HG02852 (cell line): ENCODE data around the gene NRG3.

ENCODE experiments used
- ATAC-seq: cut with Tn5 transposase; IDR thresholded peaks from one replicate; pipeline ENCODE4 v1.9.1; 2021; ENCODE audit warnings: mild to moderate bottlenecking, moderate library complexity; ENCODE audit not compliant: unreplicated experiment

Gene NRG3

DNA sequence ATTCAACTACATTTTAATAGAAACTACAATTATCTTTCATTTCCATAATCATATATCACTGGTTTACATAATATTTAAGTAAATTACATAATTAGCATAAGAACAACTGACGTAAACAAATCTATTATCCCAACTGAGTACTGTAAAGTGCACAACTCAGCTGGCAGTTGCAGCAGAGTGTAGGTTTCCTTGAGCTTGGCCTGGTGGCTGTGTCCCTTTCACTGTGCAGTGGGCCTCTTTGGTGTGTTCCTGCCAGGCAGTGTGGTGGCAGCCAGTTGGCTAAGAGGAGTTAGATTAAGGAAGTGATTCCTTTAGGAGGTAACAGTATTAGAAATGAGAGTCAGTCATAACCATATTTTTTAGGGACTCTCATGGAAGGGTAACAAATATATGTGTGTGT, 7.0 kb downstream of the NRG3 start:
- ATAC-seq = no peak

DNA sequence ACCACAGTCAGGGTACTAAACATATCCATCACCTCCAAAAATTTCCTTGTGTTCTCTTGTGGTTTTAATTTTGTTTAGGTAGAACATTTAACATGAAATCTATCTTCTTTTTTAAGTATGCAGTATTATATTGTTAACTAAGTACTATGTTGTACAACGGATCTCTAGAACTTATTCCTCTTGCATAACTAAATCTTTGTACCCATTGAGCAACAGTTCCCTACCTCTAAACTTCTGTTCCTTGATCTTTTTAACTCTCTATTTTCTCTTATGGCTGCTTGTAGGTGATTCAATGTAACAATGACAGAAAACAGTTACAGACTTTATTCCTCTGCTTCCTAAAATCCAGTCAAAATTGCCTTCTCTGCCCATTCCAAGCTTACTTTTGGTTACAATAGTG, 9.9 kb downstream of the NRG3 start:
- ATAC-seq = no peak

DNA sequence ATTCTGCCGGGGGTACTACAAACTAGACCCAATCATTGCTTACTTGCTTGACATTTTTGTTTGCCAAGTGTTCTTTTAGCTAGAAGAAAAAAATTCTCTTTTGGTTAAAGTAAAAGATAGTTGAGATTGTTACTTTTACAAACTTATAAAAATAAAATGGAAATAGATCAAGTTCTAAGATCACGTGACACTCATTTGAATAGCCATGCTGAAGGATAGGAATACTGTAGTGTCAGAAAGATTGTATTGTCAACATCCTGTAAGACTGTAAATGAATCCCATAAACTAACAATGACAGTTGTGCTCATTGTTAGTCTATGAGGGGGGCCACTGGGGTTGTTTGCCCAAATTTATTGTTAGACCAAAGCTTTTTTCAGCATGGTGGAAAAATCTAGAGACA, 10.5 kb downstream of the NRG3 start:
- ATAC-seq = no peak

DNA sequence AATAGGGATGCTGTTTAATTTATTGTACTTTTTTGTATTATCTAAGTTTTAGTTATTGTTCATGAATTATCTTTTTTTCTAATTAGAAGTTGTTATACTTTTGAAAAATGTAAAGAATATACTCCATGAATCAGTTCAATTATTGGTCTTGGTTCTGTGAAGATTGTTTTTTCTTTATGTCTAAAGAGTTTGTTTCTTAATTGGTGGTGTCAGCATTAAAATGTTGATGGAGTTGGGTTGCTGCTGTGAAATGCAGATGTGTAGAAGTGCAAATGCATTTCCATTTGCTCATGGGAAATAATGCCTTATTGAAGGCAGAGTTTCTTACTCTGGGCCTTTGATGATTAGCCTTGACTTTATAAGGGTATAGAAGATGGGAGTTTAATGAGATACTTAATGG, 11.9 kb downstream of the NRG3 start:
- ATAC-seq = no peak

DNA sequence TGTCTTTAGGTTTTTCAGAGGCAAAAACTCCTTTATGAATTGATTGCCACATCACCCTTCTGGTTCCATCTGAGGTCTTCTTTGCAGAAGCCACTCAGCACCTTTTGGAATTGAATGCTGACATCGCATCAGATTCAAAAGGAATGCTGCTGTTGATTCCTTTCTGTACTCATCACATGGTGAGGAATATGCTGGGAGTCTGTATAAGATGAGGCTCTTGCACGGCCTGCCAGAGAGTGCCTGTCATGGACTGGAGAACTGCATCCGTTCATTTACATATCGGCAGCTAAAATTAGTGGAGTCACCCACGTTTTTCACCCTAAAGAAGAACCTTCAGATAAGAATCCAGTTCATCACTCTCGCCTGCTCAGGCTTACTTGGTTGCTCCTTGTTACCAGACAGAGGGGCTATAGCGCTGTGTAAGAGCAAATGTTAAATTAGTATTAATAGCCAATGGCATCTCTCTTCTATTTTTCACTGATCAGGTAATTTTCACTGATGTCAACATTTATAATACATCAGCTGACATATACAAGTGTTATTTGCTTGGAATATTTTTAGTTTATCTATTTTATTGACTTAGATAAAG, 14.3 kb downstream of the NRG3 start:
- no peak for ATAC-seq

DNA sequence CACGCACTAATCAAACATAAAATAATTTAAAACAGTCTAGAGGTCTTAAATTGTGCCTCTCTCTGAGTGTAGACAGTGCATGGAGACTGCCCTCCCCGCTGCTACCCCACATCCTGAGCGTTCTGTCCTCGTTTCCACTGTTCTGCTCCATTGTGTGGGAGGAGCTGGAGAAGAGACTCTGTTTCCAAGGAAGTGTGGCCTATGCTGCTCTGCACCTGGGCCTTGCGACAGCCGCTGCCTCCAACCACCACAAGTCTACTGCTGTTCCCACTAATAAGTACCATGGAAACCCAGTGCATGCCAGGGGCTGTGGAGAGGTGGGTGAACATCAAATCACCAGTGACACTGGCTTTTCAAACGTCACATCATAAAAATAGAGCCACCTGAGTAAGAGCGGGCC, 19.6 kb downstream of the NRG3 start:
- ATAC-seq = no peak

DNA sequence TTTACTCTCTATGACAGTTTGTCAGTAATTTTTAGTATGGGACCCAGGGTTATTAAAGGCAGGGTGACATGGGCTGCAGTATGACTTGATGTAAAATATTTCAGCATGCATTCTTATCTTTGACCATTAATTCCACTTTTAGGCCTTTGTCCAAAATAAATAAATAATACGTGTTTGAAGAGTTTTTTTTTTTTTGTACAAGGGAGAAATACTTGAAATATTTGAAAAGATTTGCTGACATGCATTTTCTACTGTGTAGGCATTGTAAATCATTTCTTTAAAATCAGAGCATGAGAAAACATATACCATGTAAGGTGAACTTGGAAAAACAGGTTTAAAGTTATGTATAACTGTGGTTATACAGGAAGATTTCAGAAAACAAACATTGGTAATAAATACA, 23.5 kb downstream of the NRG3 start:
- ATAC-seq = no peak

DNA sequence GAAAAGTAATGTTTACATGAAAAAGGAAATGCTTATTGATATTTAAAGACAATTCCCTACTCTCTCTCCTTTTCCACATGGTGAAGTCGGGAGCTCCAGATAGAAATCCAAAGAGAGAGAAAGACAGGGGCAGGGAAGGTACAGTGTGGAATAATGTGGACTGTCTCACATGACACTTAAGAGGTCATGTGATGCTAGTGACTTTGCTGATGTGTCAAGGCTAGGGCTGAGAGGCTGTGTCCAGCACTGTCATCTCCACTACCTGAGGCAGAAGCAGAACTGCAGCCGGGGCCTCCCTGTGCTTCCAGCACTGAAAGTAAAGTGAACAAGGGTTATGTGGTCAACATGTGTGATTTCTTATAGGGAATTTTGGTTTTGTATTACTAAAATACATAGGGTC, 26.0 kb downstream of the NRG3 start:
- ATAC-seq = no peak

DNA sequence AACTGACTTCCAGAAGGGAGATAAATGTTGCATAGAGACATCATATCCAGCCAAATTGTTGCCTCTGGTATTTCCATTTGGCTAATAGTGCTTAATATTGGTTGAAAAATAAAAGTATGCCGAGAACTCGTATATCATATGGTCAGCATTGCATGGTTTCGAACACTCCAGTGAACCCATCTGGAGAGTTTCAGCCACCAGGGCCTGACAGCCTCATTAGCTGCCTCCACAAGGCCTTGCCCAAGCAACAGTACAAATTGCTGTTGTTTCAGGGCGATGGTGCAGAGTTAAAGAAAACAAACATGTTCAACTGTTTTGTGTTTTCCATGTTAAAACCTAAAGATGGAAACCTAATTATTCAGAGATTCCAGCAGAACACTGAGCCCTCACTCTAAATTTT, 28.5 kb downstream of the NRG3 start:
- no peak for ATAC-seq

DNA sequence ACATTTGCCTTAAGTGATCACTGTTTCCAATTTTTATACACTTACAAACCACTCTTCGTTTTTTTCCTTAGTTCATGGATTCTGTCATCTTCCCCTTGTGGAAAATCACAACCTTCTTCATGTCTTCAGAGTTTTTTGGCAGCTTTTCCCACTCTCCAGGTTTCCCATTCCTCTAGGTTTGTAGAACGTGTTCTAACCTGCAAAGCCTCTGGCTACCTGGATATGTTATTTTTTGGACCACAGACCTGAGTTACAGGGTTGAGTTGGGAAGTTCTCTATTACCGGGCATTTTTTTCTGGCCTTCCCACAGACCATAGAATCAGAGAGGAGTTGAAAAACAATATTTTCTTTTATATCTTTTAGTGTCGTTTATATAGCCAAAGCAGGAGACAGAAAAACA, 30.2 kb downstream of the NRG3 start:
- ATAC-seq = no peak

DNA sequence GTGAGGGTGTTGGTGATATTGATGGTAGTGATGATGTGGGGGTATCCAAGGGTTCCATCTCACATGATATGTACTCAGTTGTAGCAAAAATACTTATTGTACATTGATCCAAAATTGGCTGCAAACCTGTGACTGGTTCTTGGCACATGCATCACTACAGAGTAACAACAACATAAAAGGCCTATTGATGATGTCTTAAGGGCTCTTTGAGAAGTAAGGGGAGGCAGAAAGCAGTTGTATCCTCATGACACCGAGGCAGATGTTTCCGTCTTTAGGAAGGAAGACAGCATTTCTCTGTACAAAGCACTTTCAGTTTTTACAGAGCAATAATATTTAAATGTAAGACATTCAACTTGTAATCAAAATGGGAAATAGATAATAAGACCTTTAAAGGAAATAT, 34.5 kb downstream of the NRG3 start:
- ATAC-seq = no peak

DNA sequence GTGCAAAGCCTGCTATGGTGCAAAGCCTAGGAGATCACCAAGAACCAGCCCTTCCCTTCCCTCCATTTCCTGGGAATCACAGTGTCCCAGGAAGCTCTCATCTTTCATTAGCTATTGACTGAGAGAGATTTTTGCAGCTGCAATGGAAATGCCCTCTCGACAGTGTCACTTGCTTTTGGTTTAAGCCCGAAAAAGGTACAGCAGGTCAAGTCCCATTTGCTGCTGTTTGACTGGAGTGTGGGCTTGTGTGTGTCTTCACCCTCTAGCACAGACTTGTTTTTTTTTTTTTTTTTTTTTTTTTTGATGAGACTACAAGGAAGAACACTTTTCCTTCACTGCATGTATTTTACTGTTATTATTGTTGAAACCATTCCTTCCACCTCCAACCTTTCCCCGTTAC, 36.3 kb downstream of the NRG3 start:
- no peak for ATAC-seq

DNA sequence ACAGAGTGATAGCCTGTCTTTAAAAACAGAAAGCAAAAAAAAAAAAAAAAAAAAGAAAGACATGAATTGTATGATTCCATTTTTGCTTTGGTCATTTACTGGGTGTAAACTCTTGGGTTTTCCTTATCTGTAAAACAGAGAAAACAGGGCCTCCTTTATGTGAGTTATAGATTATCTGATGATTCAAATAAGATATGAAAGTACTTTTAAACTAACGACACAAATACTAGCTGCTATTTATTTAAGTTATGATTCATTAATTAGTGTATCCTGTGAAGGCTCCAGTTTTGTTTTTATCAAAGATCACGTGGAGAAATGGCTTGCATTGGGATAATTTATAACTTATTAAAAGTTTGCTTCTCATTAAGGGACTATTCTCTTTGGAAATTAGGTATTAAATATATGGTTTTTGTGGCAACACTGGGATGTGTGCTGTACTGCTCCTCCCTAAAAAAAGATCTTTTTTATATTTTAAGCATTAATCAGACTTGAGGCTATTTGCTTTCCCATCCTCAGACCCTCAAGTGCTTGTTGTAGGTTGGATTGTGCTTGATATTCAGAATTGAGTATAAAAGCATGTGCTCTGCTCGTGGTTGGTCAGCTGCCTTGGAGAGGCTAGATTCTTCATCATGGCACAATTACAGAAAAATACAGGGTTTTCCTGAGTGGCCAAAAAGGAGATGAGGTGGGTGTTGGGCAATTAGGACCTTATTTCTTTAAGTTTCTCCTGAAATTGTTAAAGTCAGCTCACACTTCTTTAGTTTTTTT, 39.9 kb downstream of the NRG3 start:
- no peak for ATAC-seq

DNA sequence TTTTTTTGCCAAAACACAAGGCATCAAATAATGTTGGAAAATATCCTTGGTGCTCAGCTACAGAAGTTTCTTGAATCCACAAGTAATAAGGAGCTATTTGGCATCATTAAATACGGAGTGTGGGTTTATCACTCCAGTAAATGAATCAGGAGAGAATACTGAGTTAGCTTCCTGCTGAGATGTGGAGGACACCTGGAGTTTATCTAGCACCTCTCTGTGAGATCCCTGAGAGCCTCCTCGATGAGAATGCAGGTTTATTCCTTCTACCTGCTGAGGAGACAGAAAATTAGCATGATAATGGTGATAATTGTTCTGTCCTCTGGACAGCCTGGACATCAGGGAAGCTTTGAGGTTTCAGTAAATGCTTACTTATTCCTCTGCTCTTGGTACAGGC, 40.5 kb downstream of the NRG3 start:
- ATAC-seq = no peak

DNA sequence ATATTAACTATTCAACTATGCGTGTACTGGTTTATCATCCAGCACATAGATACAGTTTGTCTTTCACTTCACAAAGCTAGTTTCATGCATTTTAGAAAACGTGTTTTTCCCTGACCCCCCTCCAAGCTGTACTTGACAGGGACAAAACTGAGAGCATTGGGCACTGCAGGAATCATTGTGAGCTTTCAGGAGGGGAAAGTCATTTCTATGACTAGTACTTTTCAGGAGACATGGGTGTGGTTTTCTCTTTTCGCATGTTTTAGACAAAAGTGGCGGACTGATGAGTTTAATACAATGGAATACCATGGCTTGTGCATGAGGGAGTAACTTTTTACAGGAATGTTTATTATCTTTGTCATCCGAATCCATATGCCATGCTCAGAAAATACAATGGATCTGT, 42.7 kb downstream of the NRG3 start:
- no peak for ATAC-seq

DNA sequence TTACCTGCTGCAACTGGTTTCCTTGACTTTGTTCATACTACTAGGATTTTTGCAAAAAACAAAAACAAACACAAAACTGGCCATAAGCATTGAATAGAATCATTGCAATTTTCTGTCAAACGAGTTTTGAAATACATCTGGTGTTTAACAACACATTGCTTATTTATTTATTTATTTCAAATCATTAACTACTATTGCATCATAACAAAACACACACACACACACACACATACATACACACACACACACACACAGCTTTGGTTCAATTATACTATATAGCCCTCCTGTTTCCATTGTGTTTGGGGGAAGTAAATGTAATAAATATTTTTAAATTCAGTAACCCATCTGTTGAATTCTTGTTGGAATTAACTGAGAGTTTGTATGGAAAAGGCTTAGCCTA, 43.8 kb downstream of the NRG3 start:
- ATAC-seq = no peak

DNA sequence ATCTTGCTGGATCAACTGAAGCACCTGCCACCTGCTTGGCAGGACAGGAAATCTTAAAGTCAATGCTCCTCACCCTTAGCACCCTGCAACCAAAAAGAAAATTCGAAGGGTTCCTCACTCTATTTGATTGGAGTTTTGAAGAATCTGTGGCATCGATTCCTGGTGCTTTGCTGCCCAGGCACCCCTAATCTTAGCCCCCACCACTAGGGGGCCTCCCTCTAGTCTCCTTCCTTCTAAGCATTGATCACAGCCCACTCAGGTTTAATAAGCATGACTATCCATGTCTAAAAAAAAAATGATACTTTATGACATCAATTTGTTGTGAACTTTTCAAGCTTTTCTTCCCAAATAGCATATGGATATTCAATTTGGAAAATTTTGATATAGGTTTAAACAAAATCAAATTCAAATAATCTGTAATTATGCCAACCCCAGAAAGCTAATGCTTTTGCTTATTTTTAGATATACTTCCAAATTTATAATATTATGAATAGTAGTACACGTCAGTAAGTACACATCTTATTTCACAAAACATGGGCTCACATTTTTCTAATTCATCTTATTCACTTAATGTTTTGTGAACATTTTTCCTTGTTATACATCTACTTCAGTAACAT, 45.3 kb downstream of the NRG3 start:
- no peak for ATAC-seq

DNA sequence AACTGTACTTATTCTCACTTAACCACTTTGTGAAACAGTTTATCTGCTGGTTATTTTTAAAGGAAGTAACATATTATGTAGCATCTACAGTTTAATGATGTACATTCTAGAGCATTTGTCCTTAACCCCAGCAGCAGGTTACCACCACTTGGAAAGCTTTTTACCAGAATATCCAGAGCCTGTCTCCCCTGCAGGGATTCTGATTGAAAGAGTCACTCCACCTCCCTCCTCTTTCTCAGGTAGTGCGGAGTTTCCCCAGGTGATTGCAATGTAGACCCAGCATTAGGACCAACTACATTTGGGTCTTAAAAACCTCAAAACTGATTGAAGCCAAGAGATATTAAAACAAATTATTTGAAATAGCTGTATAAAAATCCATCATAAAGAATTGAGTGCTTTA, 53.1 kb downstream of the NRG3 start:
- ATAC-seq = no peak

DNA sequence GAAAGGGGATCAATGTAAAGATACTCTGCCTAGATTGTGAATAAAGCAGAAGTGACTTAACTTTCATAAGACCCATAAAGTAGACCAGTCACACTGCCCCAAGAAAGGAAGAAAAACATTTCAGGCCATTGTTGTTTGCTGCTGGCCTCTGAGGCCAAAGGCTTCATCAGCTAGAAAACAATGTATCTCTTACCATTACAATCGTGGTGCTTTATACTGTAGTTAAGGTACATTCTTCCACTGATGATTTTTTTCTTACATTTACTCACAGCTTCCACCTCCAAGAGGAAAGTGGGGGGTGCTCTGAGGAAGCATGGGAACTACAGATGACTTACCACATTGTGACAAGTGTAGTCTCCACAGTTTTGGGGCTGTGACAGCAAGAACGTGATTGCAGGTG, 68.6 kb downstream of the NRG3 start:
- no peak for ATAC-seq

DNA sequence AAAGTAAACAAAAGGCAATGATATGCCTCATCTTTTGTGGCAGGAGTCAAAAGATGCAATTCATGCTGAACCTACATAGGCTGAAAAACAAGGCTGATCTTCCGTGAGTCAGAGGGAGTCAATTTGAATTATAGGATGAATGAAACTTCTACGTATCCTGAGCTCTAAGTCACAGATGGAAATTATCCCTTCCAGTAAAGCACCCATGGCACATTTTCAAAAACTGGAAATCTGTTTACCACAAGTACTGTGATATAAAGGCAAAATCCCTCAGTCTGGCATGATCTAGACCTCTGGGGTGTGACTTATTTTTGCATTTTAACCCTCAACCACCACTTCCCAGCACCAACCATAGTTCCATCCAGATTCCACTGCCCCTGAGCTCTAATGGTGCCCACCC, 69.6 kb downstream of the NRG3 start:
- no peak for ATAC-seq

DNA sequence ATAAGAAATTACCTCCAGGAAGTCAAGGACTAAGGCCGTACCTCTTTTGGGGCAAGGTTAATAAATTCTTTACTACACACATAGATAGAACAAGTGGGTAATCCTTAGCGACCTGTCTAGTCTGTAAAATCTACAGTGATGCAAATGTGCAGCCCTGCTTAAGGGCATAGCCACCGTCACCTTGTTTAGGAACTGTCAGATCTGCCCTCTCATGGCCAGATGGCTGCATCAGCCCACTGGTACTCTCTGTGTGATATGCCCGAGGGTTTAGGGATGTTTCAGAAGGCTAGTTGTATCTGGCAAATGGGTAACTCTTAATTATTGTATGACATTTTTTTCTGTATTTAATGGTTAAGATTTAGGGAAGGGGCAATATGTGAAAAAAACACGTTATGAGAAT, 74.3 kb downstream of the NRG3 start:
- no peak for ATAC-seq

DNA sequence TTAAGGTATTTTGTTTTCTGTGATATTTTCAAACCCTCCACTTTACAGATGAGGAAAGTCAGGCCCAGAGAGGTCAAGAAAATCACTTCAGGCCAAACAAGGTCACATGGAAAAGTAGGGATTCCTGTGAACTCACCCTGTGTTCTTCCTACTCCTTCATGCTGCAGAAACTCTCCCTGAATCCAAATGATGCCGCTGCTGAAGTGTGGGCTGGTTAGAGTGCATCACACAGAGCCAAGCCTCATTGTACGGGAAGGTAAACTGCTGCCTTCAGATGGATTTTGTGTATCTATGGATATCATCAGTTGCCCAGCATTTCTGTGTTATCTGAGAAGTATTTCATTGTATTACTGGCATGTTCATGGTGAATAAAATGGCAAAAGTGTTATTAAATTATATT, 75.4 kb downstream of the NRG3 start:
- no peak for ATAC-seq

DNA sequence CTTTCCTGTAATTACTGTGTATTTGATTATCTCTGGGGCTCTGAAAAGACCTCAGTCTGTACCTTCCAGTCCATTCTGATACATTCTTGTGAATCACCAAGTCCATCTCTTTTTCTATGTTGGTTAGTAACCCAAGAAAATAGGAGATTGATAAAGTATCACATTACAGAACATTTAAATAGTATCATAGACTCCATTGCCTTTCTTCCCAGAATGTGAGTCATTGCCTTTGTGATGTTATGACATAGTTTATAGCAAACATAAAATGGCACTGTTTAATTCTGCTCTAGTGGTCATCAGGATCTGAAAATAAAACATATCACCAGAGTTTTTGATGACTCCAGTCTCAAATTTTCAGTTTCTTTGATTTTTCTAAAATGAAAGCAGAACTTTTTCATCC, 78.4 kb downstream of the NRG3 start:
- ATAC-seq = no peak
